ENCODE data around the gene ATL2.

- TF ChIP-seq ATF3 (IDR thresholded peaks at IDR 0.05; ENCODE audit: insufficient read depth, low read depth, low read length), result no peak
- no peak for TF ChIP-seq SAP30 (IDR thresholded peaks at IDR 0.05; ENCODE audit: insufficient read depth, insufficient replicate concordance, low read length)
- TF ChIP-seq NRF1 (IDR thresholded peaks at IDR 0.05; ENCODE audit: low read depth, low read length), result no peak
- TF ChIP-seq EGR1 (IDR thresholded peaks at IDR 0.05; ENCODE audit: borderline replicate concordance, low read depth, low read length), result peak; percentile 88
- no peak for TF ChIP-seq TAF7 (optimal IDR thresholded peaks at IDR 0.05; ENCODE audit: borderline replicate concordance, low read depth, low read length)
Measured at GRCh38 chr2:38377050-38377828, at the start of gene ATL2.

Data from H1 (cell line).